MM.1S (cell line): ENCODE measurements around the gene WDR77.

ENCODE experiments used
- DNase-seq: peaks from one replicate; pipeline ENCODE4 v3.0.0-alpha.2; 2015
- H2AFZ ChIP-seq: fragments of 300-600 bp; sonication (generic); 2 replicates; pipeline ENCODE4 v1.6.0; 2016; ENCODE audit warnings: antibody characterized with exemption, low read length
- H3F3A ChIP-seq: fragments of 300-600 bp; sonication (generic); 2 replicates; pipeline ENCODE4 v1.6.1; 2016; ENCODE audit warnings: mild to moderate bottlenecking, antibody characterized with exemption, low read length, moderate library complexity, mixed read lengths; ENCODE audit not compliant: insufficient read depth
- H3K27ac ChIP-seq: fragments of 300-600 bp; sonication (generic); 2 replicates; pipeline ENCODE4 v1.5.1; 2016; ENCODE audit warnings: mild to moderate bottlenecking, low read length
- H3K27me3 ChIP-seq: fragments of 300-600 bp; sonication (generic); replicated peaks from 2 replicates; pipeline ENCODE4 v1.6.0; 2016; ENCODE audit warnings: low read length; ENCODE audit not compliant: insufficient read depth
- H3K36me3 ChIP-seq: fragments of 300-600 bp; sonication (generic); replicated peaks from 2 replicates; pipeline ENCODE4 v1.6.1; 2016; ENCODE audit warnings: mild to moderate bottlenecking, low read length, mixed read lengths; ENCODE audit not compliant: insufficient read depth
- H3K4me1 ChIP-seq: fragments of 300-600 bp; sonication (generic); 2 replicates; pipeline ENCODE4 v1.6.1; 2016; ENCODE audit warnings: low read length, mixed read lengths
- H3K4me2 ChIP-seq: fragments of 300-600 bp; sonication (generic); 2 replicates; pipeline ENCODE4 v1.6.0; 2016; ENCODE audit warnings: low read depth, low read length
- H3K4me3 ChIP-seq: fragments of 300-600 bp; sonication (generic); 2 replicates; pipeline ENCODE4 v1.5.1; 2016; ENCODE audit warnings: low read length, mixed read lengths
- H3K79me2 ChIP-seq: fragments of 300-600 bp; sonication (generic); 2 replicates; pipeline ENCODE4 v1.6.1; 2016; ENCODE audit warnings: mixed run types, low read length, mixed read lengths
- H3K9ac ChIP-seq: fragments of 300-600 bp; sonication (generic); 2 replicates; pipeline ENCODE4 v1.6.1; 2016; ENCODE audit warnings: low read length, mixed read lengths
- H3K9me2 ChIP-seq: fragments of 300-600 bp; sonication (generic); replicated peaks from 2 replicates; pipeline ENCODE4 v1.6.1; 2016; ENCODE audit warnings: mild to moderate bottlenecking, low read length, mixed read lengths; ENCODE audit not compliant: insufficient read depth
- H3K9me3 ChIP-seq: fragments of 300-600 bp; sonication (generic); replicated peaks from 2 replicates; pipeline ENCODE4 v1.6.1; 2016; ENCODE audit warnings: mild to moderate bottlenecking, low read length, mixed read lengths; ENCODE audit not compliant: insufficient read depth
- H4K20me1 ChIP-seq: fragments of 300-600 bp; sonication (generic); 2 replicates; pipeline ENCODE4 v1.6.1; 2016; ENCODE audit warnings: mild to moderate bottlenecking, low read length, moderate library complexity, mixed read lengths; ENCODE audit not compliant: insufficient read depth
- CTCF ChIP-seq: fragments of 300-600 bp; sonication (generic); IDR thresholded peaks from 2 replicates; pipeline ENCODE4 v1.5.1; 2016; ENCODE audit warnings: antibody characterized with exemption, low read length, mixed read lengths
- EZH2 ChIP-seq: fragments of 300-600 bp; sonication (generic); optimal IDR thresholded peaks from 2 replicates; pipeline ENCODE3; 2017; ENCODE audit warnings: low read depth, mild to moderate bottlenecking, antibody characterized with exemption, low read length, mixed read lengths
- EZH2phosphoT487 ChIP-seq: fragments of 300-600 bp; sonication (generic); IDR thresholded peaks from 2 replicates; pipeline ENCODE4 v1.6.1; 2018; ENCODE audit warnings: antibody characterized with exemption, low read length

WDR77 gene

GRCh38 chr1:111441573-111442192 lies 7.4 kb downstream of the WDR77 start:
- peak; percentile 23 for DNase-seq
- no peaks in the 10 kb centered on the region for H3K9me2 ChIP-seq
- no peaks in the 10 kb centered on the region for H3K4me1 ChIP-seq
- no peaks in the 10 kb centered on the region; the same call in 1 of the 2 replicates for H3K79me2 ChIP-seq
- no peak overlapping the region for H3K9ac ChIP-seq
- H4K20me1 ChIP-seq: no peaks in the 10 kb centered on the region
- H2AFZ ChIP-seq: no peak overlapping the region
- peak; percentile 50 for TF ChIP-seq CTCF
- TF ChIP-seq EZH2phosphoT487: no peak
- H3K4me2 ChIP-seq: no peak overlapping the region
- H3K9me3 ChIP-seq: no peaks in the 10 kb centered on the region
- no peaks in the 10 kb centered on the region for H3K27me3 ChIP-seq
- H3F3A ChIP-seq: no peaks in the 10 kb centered on the region
- no peak overlapping the region for H3K27ac ChIP-seq
- no peak overlapping the region for H3K4me3 ChIP-seq
- H3K36me3 ChIP-seq: no peaks in the 10 kb centered on the region

DNA sequence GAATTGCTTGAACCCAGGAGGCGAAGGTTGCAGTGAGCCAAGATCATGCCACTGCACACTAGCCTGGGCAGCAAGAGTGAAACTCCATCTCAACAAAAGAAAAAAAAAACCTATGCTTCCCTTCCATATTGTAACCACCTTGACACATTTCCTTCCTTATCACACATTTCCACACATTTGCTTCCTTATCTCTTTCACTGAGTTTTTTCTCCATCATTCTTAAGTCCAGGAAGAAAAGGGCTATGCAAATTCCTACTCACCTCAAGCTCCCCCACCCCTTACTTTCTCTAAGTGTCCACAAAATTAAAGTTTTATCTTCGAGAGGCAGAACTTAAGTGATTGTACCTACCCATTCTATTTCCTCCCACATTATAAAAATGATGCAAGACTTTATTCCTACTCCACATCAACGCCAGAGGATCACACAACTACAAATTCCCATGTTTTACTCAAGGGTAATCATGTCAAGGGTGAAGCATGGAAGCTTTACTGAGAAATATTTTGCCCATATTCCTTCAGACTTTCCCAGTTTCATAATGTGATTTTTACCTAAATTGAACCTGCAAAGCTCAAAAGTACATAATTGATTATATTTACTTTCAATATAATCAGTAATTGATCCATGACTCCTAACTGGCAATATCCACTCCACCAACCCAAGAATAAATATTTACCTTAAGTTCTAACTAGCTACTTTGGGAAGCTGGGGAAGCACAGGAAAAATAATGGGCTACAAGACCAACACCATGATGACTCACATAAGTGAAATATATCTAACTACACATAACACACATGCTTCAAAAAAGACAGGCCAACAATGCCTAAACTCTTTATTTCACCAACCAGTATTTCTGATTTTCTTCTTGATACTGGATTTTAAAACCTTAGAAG lies 9.3 kb downstream of the WDR77 start:
- no peaks in the 10 kb centered on the region for H4K20me1 ChIP-seq
- no peaks in the 10 kb centered on the region for H3K27me3 ChIP-seq
- H3K36me3 ChIP-seq: no peaks in the 10 kb centered on the region
- no peak overlapping the region for H3K9ac ChIP-seq
- no peak overlapping the region for H3K27ac ChIP-seq
- H3K79me2 ChIP-seq: no peaks in the 10 kb centered on the region
- H3K4me2 ChIP-seq: no peak overlapping the region
- H3K4me1 ChIP-seq: no peaks in the 10 kb centered on the region
- H3F3A ChIP-seq: no peaks in the 10 kb centered on the region
- TF ChIP-seq EZH2: no peak
- no peak for TF ChIP-seq EZH2phosphoT487
- TF ChIP-seq CTCF: no peak
- no peak overlapping the region for H2AFZ ChIP-seq
- H3K4me3 ChIP-seq: no peak overlapping the region
- H3K9me2 ChIP-seq: no peaks in the 10 kb centered on the region
- no peaks in the 10 kb centered on the region for H3K9me3 ChIP-seq
- DNase-seq: no peak

GRCh38 chr1:111436726-111437125 lies 12.3 kb downstream of the WDR77 start:
- Histone ChIP-seq H2AFZ (no peak overlapping the region), H3K4me2 (no peak overlapping the region), H3K9me2 (no peaks in the 10 kb centered on the region), H3K9ac (no peak overlapping the region), H3K4me3 (no peak overlapping the region), H3K9me3 (no peaks in the 10 kb centered on the region), H3K27me3 (no peaks in the 10 kb centered on the region), H3F3A (no peaks in the 10 kb centered on the region), H3K36me3 (no peaks in the 10 kb centered on the region), H4K20me1 (no peaks in the 10 kb centered on the region), H3K79me2 (no peaks in the 10 kb centered on the region), H3K4me1 (no peaks in the 10 kb centered on the region), H3K27ac (no peak overlapping the region)
- no peak for TF ChIP-seq EZH2
- no peak for TF ChIP-seq CTCF
- TF ChIP-seq EZH2phosphoT487: no peak
- no peak for DNase-seq
